Hematopoietic multipotent progenitor cell (in vitro differentiated cells): Measurements from ENCODE around the gene SRP19. TPM values are rescaled to one million over a fixed set of nuclear protein-coding genes. Genes with fewer than 3 reads are reported as not detected.

ENCODE experiments used
- total RNA-seq: library from RNA; depleted of rRNA; stranded (reverse); fragments of >200 nt; gene quantifications from one replicate; pipeline ENCODE4 v1.2.3, GENCODE V29; 2012

The SRP19 gene
- total RNA-seq, 1 donor = 5.9 TPM

Other genes with a start within 250 kb of the SRP19 start
- 37.2 TPM for gene APC, start 123.4 kb upstream of the SRP19 start, total RNA-seq
- 15.9 TPM for gene REEP5, start 60.9 kb downstream of the SRP19 start, total RNA-seq
- gene DCP2, start 115.5 kb downstream of the SRP19 start, total RNA-seq = 39.9 TPM